ENCODE results near the gene LENEP. TPM values are rescaled to one million over a fixed set of nuclear protein-coding genes. Genes with fewer than 3 reads are reported as not detected.

LENEP gene
- polyA plus RNA-seq, 2 donors = 0.22 TPM; not detected in 1

DNA sequence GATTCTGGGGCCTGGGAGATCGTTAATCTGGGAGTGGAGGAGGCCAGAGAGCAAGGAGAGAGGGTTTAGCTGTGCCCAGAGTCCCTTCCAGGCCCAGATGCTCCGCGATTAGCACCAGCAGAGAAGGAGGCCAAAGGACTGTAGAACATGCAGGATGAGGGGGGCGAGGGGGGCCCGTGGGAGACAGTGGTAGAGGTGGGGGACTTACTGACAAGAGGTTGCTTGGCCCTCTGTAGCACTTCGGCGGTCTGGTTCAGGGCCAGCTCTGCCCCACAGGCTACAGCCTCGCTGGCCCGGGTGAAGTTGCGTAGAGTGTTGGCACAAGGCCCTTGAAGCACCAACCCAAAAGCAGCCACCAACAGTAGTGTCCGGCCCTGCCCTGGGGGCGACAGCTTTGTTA is 39.5 kb downstream of the LENEP start:
- no peak overlapping the region for H3K27ac ChIP-seq (ENCODE audit: low read depth in 2 of 2, low read length in 1 of 2)
- H3K9me3 ChIP-seq (ENCODE audit: control insufficient read depth in 2 of 2, insufficient read depth in 1 of 2, low read depth in 1 of 2, low read length in 1 of 2) = no peaks in the 10 kb centered on the region
- 85 to 86% methylated on average over 12 of the region's 12 CpGs for WGBS, 2 donors
- H3K4me1 ChIP-seq (ENCODE audit: control insufficient read depth in 2 of 2, insufficient read depth in 2 of 2, low read length in 1 of 2) = peaks cover 0 to 19% of the 10 kb centered on the region in 2 donors
- no peaks in the 10 kb centered on the region for H3K36me3 ChIP-seq (ENCODE audit: control insufficient read depth in 2 of 2, insufficient read depth in 2 of 2, low read length in 1 of 2)
- no peak overlapping the region for H3K4me3 ChIP-seq (ENCODE audit: low read depth in 1 of 2, low read length in 2 of 2)
- H3K27me3 ChIP-seq (ENCODE audit: control insufficient read depth in 1 of 2, insufficient read depth in 2 of 2, low read length in 2 of 2) = no peaks in the 10 kb centered on the region

DNA sequence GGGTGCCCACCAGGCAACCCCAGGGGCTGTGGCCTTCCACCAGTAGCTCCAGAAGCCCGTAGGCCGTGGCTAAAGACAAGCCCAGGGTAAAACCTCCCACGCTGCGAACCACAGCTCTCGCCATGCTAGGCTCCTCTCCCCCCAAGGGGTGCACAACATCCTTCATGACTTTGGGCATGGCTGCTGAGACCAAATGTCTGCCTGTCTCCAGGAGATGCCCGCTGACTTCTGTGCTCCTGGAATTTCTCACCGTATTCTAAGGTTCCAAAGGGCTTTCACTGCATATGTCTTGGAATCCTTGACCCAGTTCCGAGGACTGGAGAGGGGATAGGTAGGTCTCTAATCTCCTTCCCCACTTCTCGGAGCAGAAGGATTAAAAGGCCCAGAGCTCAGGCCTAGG is 40.1 kb downstream of the LENEP start, which contains the start of the genes DCST1 and DCST2:
Gene DCST1 (plus strand): TSS at position 301 of the 400 bp plus-strand sequence. CDS start 213 bp downstream, outside the sequence.
Gene DCST2 (minus strand): TSS at position 258 of the 400 bp plus-strand sequence. CDS start 80 bp downstream, at position 178.
- Histone ChIP-seq H3K4me1 (ENCODE audit: control insufficient read depth in 2 of 2, insufficient read depth in 2 of 2, low read length in 1 of 2) (peaks cover 0 to 23% of the 10 kb centered on the region in 2 donors), H3K36me3 (ENCODE audit: control insufficient read depth in 2 of 2, insufficient read depth in 2 of 2, low read length in 1 of 2) (no peaks in the 10 kb centered on the region), H3K4me3 (ENCODE audit: low read depth in 1 of 2, low read length in 2 of 2) (no peak within 1 kb of the TSS), H3K27me3 (ENCODE audit: control insufficient read depth in 1 of 2, insufficient read depth in 2 of 2, low read length in 2 of 2) (no peaks in the 10 kb centered on the region), H3K27ac (ENCODE audit: low read depth in 2 of 2, low read length in 1 of 2) (no peak within 1 kb of the TSS), H3K9me3 (ENCODE audit: control insufficient read depth in 2 of 2, insufficient read depth in 1 of 2, low read depth in 1 of 2, low read length in 1 of 2) (no peaks in the 10 kb centered on the region)
- 93 to 94% methylated on average over 9 of the region's 9 CpGs for WGBS, 2 donors

DNA sequence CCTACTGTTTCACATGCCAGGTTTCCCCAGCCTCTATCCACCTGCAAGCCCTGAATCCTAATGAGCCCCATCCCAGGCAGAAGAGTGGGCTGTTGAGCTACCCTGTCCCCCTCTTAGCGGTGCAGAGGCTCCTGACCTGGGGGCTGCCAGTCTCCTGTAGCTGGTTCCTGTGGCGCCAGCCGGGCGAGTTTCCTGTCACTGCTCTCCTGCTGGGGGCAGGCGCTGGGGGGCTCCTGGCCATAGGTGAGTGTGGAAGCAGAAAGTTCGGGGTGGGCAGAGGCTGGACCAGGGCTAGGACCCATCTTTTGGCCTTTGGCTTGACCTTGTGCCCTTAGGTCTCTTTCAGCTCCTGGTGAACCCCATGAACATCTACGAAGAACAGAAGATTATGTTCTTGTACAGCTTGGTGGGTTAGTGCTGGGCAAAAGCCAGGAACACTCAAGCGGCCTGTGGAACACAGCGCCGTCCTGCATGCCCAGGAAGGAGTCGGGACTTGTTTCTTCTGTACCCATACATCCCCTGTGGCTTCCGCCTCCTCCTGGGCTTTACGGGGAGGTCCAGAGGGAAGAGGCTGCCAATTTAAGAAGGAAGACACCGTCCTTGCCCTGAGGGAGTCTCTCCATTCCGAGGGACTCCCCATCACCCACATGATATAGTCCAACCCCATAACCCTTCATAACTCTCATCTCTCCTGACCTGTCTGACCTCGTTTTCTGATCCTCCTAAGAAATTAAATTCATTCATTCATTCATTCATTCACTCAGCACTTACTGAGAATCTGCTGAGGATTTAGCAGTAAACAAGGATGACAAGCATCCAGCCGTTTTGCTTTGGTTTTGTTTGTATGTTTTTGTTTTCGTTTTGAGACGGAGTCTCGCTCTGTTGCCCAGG is 41.2 kb downstream of the LENEP start:
- H3K4me3 ChIP-seq (ENCODE audit: low read depth in 1 of 2, low read length in 2 of 2) = no peak overlapping the region
- no peak overlapping the region for H3K27ac ChIP-seq (ENCODE audit: low read depth in 2 of 2, low read length in 1 of 2)
- H3K9me3 ChIP-seq (ENCODE audit: control insufficient read depth in 2 of 2, insufficient read depth in 1 of 2, low read depth in 1 of 2, low read length in 1 of 2) = no peaks in the 10 kb centered on the region
- H3K4me1 ChIP-seq (ENCODE audit: control insufficient read depth in 2 of 2, insufficient read depth in 2 of 2, low read length in 1 of 2) = peaks cover 3 to 31% of the 10 kb centered on the region in 2 donors
- 65 to 73% methylated on average over 20 of the region's 20 CpGs for WGBS, 2 donors
- no peaks in the 10 kb centered on the region for H3K36me3 ChIP-seq (ENCODE audit: control insufficient read depth in 2 of 2, insufficient read depth in 2 of 2, low read length in 1 of 2)
- no peaks in the 10 kb centered on the region for H3K27me3 ChIP-seq (ENCODE audit: control insufficient read depth in 1 of 2, insufficient read depth in 2 of 2, low read length in 2 of 2)

DNA sequence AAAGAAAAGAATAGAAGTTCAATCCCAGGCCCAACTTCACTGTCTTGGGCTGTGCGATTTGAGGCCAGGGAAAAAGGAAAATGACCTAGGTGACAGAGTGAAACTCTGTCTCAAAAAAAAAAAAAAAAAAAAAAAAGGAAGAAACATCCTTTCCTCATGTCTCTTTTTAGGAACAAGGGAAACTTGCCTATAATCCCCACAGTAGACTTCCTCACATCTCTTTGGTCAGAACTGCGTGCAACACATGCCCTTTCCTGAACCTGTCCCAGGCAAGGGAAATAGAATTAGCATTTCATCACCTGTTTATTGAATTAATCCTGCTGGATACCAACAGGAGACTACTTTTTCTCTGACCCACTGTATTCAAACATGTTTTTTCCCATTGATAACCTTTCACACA is 42.5 kb downstream of the LENEP start:
- H3K4me1 ChIP-seq (ENCODE audit: control insufficient read depth in 2 of 2, insufficient read depth in 2 of 2, low read length in 1 of 2) = peaks cover 3 to 31% of the 10 kb centered on the region in 2 donors

DNA sequence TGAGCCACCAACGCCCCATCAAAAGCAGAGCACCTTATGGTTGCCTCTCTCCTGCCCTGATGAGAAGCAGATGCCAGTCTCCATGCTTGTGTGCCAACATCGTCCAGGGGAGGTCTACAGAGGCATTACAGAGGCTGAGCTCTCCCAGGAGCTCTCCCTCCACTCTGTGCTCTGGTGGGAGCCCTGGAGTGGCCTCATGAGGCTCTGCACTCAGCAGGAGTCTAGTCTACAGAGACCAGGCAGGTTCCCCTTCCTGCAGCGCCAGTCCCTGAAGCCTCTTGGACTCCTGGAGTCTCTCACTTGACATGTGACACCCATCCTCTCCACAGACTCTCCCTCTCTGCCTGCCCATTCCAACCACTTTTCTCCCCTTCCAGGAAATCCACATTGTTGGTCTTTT is 43.7 kb downstream of the LENEP start:
- Histone ChIP-seq H3K4me3 (ENCODE audit: low read depth in 1 of 2, low read length in 2 of 2) (no peak overlapping the region), H3K9me3 (ENCODE audit: control insufficient read depth in 2 of 2, insufficient read depth in 1 of 2, low read depth in 1 of 2, low read length in 1 of 2) (no peaks in the 10 kb centered on the region), H3K27ac (ENCODE audit: low read depth in 2 of 2, low read length in 1 of 2) (peak overlapping the region; percentile 91 to 97), H3K27me3 (ENCODE audit: control insufficient read depth in 1 of 2, insufficient read depth in 2 of 2, low read length in 2 of 2) (no peaks in the 10 kb centered on the region), H3K4me1 (ENCODE audit: control insufficient read depth in 2 of 2, insufficient read depth in 2 of 2, low read length in 1 of 2) (peaks cover 3 to 31% of the 10 kb centered on the region in 2 donors), H3K36me3 (ENCODE audit: control insufficient read depth in 2 of 2, insufficient read depth in 2 of 2, low read length in 1 of 2) (no peaks in the 10 kb centered on the region)
- WGBS, 2 donors = 84 to 85% methylated on average over 3 of the region's 3 CpGs

More for the DNA sequence above, 42.5 kb downstream of the LENEP start:
- 74 to 83% methylated on average over 2 of the region's 2 CpGs for WGBS, 2 donors
- Histone ChIP-seq H3K36me3 (ENCODE audit: control insufficient read depth in 2 of 2, insufficient read depth in 2 of 2, low read length in 1 of 2) (no peaks in the 10 kb centered on the region), H3K4me3 (ENCODE audit: low read depth in 1 of 2, low read length in 2 of 2) (no peak overlapping the region), H3K27me3 (ENCODE audit: control insufficient read depth in 1 of 2, insufficient read depth in 2 of 2, low read length in 2 of 2) (no peaks in the 10 kb centered on the region), H3K9me3 (ENCODE audit: control insufficient read depth in 2 of 2, insufficient read depth in 1 of 2, low read depth in 1 of 2, low read length in 1 of 2) (no peaks in the 10 kb centered on the region), H3K27ac (ENCODE audit: low read depth in 2 of 2, low read length in 1 of 2) (no peak overlapping the region)

DNA sequence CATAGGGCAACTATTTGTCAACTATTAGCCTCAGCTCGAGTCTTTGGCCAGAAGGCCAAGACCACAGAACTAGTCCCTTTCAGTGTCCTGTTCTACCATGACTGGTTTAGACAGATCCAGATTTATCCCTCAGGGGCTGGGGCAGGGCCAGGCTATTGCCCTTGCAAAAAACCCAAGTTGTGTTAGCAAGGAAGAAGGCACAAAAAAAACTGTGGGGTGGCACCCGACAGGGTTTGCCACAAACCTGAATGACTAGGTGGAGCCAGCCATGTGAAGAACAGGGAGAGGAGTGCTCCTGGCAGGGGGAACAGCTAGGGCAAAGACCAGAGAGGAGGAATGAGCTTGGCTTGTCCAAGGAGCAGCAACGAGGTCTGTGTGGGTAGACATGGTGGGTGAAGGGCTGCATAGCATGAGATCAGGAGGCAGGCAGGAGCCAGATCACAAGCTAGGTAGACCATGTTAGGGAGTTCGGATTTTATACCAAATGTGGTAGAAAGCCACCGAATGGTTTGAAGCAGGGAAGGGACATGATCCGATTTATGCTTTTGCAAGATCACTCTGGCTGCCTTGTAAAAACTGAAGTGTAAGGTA is 44.6 kb downstream of the LENEP start:
- WGBS, 2 donors = 54 to 74% methylated on average over 6 of the region's 6 CpGs
- H3K36me3 ChIP-seq (ENCODE audit: control insufficient read depth in 2 of 2, insufficient read depth in 2 of 2, low read length in 1 of 2) = no peaks in the 10 kb centered on the region
- peak overlapping the region; percentile 91 to 97 for H3K27ac ChIP-seq (ENCODE audit: low read depth in 2 of 2, low read length in 1 of 2)
- no peaks in the 10 kb centered on the region for H3K9me3 ChIP-seq (ENCODE audit: control insufficient read depth in 2 of 2, insufficient read depth in 1 of 2, low read depth in 1 of 2, low read length in 1 of 2)
- peaks cover 3 to 31% of the 10 kb centered on the region in 2 donors for H3K4me1 ChIP-seq (ENCODE audit: control insufficient read depth in 2 of 2, insufficient read depth in 2 of 2, low read length in 1 of 2)
- no peaks in the 10 kb centered on the region for H3K27me3 ChIP-seq (ENCODE audit: control insufficient read depth in 1 of 2, insufficient read depth in 2 of 2, low read length in 2 of 2)
- H3K4me3 ChIP-seq (ENCODE audit: low read depth in 1 of 2, low read length in 2 of 2) = no peak overlapping the region

DNA sequence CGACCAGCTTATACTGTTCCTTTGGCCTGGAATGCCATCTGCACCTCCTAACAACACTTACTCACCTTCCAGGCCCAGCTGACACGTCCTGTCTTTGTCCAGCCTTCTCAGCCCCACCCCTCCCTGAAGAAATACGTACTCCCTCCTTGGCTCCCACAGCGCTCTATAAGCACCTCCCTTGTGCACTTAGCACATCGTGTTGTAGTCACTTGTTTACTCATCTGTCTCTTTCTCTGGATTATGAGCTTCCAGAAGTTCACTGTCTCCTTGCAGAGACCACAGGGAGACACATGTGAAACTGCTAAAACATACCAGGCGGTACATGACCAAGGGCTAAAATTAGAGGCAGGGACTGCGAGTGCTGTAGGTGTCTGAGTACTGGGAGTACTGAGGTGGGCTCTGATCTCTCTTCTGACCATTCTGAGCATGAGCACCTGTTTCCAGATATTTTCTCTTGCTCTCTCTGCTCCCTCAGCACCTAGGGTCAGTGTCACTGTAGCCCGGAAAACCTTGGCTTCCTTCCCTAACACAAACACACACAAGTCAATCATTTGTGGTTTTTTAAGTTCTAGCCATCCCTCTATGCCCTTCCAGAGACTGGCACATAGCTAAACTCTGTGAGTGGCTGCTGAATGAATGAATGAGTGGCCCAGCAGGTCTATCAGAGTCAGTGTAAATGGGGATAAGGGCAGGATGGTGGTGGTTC is 45.4 kb downstream of the LENEP start:
- Histone ChIP-seq H3K27ac (ENCODE audit: low read depth in 2 of 2, low read length in 1 of 2) (peak overlapping the region; percentile 91 to 97), H3K36me3 (ENCODE audit: control insufficient read depth in 2 of 2, insufficient read depth in 2 of 2, low read length in 1 of 2) (no peaks in the 10 kb centered on the region), H3K4me3 (ENCODE audit: low read depth in 1 of 2, low read length in 2 of 2) (no peak overlapping the region), H3K9me3 (ENCODE audit: control insufficient read depth in 2 of 2, insufficient read depth in 1 of 2, low read depth in 1 of 2, low read length in 1 of 2) (no peaks in the 10 kb centered on the region), H3K27me3 (ENCODE audit: control insufficient read depth in 1 of 2, insufficient read depth in 2 of 2, low read length in 2 of 2) (no peaks in the 10 kb centered on the region), H3K4me1 (ENCODE audit: control insufficient read depth in 2 of 2, insufficient read depth in 2 of 2, low read length in 1 of 2) (peaks cover 3 to 29% of the 10 kb centered on the region in 2 donors)
- WGBS, 2 donors = 24 to 36% methylated on average over 8 of the region's 8 CpGs

DNA sequence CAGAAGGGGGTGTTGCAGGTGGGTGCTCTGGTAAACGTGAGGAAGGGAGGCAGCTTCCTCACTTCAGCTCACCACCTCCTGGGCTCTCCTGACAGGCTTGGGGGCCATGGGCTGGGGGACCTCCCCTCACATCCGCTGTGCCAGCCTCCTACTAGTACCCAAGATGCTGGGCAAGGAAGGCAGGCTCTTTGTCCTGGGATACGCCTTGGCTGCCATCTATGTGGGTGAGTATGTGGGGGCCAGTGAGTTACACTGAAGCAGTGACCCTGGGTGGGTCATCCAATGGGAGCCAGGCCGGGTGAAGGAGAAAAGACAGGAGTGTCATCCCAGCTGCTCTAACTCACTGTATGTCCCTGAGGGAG is 45.9 kb downstream of the LENEP start:
- Histone ChIP-seq H3K27ac (ENCODE audit: low read depth in 2 of 2, low read length in 1 of 2) (peak overlapping the region; percentile 88 to 97), H3K4me3 (ENCODE audit: low read depth in 1 of 2, low read length in 2 of 2) (no peak overlapping the region), H3K4me1 (ENCODE audit: control insufficient read depth in 2 of 2, insufficient read depth in 2 of 2, low read length in 1 of 2) (peaks cover 3 to 26% of the 10 kb centered on the region in 2 donors), H3K27me3 (ENCODE audit: control insufficient read depth in 1 of 2, insufficient read depth in 2 of 2, low read length in 2 of 2) (no peaks in the 10 kb centered on the region), H3K9me3 (ENCODE audit: control insufficient read depth in 2 of 2, insufficient read depth in 1 of 2, low read depth in 1 of 2, low read length in 1 of 2) (no peaks in the 10 kb centered on the region), H3K36me3 (ENCODE audit: control insufficient read depth in 2 of 2, insufficient read depth in 2 of 2, low read length in 1 of 2) (no peaks in the 10 kb centered on the region)
- WGBS, 2 donors = 69 to 78% methylated on average over 4 of the region's 4 CpGs

DNA sequence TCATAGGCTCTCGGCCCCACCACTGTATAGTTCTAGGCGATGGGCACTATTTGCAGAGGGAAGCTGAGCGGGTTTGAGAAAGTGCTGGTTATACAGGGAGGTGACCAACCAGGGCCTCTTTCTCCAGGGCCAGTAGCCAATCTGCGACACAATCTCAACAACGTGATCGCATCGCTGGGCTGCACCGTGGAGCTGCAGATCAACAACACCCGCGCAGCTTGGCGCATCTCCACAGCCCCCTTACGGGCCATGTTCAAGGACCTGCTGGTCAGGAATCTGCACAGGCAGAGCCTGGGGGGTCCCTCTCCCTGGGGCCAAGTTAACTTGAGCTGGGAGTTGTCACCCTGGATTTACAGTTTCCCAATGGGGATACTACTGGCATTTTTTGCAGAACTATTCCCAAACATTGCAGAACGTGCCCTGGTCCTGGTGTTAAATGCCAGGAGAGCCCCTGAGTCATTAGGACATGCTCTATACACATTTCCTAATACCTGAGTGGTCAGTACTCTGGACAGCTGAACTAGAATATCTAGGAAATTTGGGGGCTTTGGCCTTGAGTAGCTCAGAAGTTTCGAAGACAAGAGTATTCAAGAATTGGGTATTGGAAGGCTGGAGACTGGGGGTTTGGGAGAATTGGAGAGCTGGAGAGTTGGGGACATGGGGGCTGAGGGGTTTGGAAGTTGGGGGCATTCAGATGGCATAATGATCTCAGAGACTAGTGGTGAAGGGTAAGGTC is 47.1 kb downstream of the LENEP start:
- Histone ChIP-seq H3K27me3 (ENCODE audit: control insufficient read depth in 1 of 2, insufficient read depth in 2 of 2, low read length in 2 of 2) (no peaks in the 10 kb centered on the region), H3K9me3 (ENCODE audit: control insufficient read depth in 2 of 2, insufficient read depth in 1 of 2, low read depth in 1 of 2, low read length in 1 of 2) (no peaks in the 10 kb centered on the region), H3K4me1 (ENCODE audit: control insufficient read depth in 2 of 2, insufficient read depth in 2 of 2, low read length in 1 of 2) (peaks cover 3 to 30% of the 10 kb centered on the region in 2 donors), H3K4me3 (ENCODE audit: low read depth in 1 of 2, low read length in 2 of 2) (no peak overlapping the region), H3K27ac (ENCODE audit: low read depth in 2 of 2, low read length in 1 of 2) (no peak overlapping the region), H3K36me3 (ENCODE audit: control insufficient read depth in 2 of 2, insufficient read depth in 2 of 2, low read length in 1 of 2) (no peaks in the 10 kb centered on the region)
- WGBS, 2 donors = 91 to 93% methylated on average over 14 of the region's 14 CpGs

Data from esophagus (tissue), 2 donors.